ENCODE measurements around the gene CFB. TPM values are rescaled to one million over a fixed set of nuclear protein-coding genes. Genes with fewer than 3 reads are reported as not detected.
"Not testable (repeated sequence)": the region's sequence is repeated elsewhere in the genome, so short reads cannot be mapped to it uniquely, and the experiment has no call there.

Gene CFB
- total RNA-seq, 1 experiment from 2014 or later = 1.4 TPM

- H3K4me3 Mint-ChIP-seq = no peak overlapping the region
- ChIA-PET CTCF (no interaction called here), POLR2A (no interaction called here)
- H3K27me3 Mint-ChIP-seq (ENCODE audit: low read depth) = no peaks in the 10 kb centered on the region
- TF ChIP-seq, protein P1, sequence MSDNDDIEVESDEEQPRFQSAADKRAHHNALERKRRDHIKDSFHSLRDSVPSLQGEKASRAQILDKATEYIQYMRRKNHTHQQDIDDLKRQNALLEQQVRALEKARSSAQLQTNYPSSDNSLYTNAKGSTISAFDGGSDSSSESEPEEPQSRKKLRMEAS (CRISPR knock-in tag; IDR thresholded peaks at IDR 0.05) = no peak
- TF ChIP-seq IRF1 (CRISPR knock-in tag; IDR thresholded peaks at IDR 0.05) (no peak), RELA (CRISPR knock-in tag; IDR thresholded peaks at IDR 0.05; ENCODE audit: borderline replicate concordance) (no peak)
- no peak for ATAC-seq
- DNase-seq (ENCODE audit: low spot score) = no peak
- peaks cover 11% of the 10 kb centered on the region for H3K9me3 Mint-ChIP-seq
- peaks cover 14% of the 10 kb centered on the region for H3K36me3 Mint-ChIP-seq
- no peaks in the 10 kb centered on the region for H3K4me1 Mint-ChIP-seq
- H3K27ac Mint-ChIP-seq = no peak overlapping the region
These were observed 33.5 kb downstream of the CFB start for GRCh38 chr6:31979238-31979898.

DNA sequence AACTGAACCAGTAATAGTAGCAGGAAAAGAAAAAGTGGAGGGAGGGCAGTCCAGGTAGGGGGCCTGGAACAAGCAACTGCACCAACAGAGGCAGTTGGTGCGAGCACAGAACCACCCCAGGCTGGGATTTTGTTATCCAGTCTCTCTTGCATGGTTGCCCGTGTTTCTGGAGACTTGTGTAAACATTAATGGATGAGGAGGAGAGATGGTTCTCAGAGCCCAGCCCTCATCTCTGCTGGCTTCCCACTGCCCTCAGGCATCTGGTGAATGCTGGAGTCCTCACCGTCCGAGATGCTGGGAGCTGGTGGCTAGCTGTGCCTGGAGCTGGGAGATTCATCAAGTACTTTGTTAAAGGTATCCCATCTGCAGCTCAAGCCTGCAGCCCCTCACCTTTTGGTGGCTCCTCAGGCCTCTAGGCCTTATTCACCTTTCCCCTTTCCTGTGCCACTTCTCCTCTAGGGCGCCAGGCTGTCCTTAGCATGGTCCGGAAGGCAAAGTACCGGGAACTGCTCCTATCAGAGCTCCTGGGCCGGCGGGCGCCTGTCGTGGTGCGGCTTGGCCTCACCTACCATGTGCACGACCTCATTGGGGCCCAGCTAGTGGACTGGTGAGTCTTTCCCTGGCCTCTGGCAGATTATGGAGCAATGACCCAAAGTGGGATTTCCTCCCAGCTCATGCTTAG is 34.4 kb downstream of the CFB start:
- H3K36me3 Mint-ChIP-seq; H3K4me3 Mint-ChIP-seq; CTCF ChIA-PET; ATAC-seq; H3K27ac Mint-ChIP-seq; DNase-seq (ENCODE audit: low spot score); H3K27me3 Mint-ChIP-seq (ENCODE audit: low read depth); H3K9me3 Mint-ChIP-seq; POLR2A ChIA-PET; H3K4me1 Mint-ChIP-seq: not testable (repeated sequence)

- H3K36me3 Mint-ChIP-seq; H3K27ac Mint-ChIP-seq; H3K27me3 Mint-ChIP-seq (ENCODE audit: low read depth); H3K9me3 Mint-ChIP-seq; H3K4me3 Mint-ChIP-seq; CTCF ChIA-PET; H3K4me1 Mint-ChIP-seq; POLR2A ChIA-PET; ATAC-seq; DNase-seq (ENCODE audit: low spot score): not testable (repeated sequence)
These were observed 35.1 kb downstream of the CFB start for GRCh38 chr6:31980998-31981397.

- H3K4me1 Mint-ChIP-seq; ATAC-seq; H3K27ac Mint-ChIP-seq; DNase-seq (ENCODE audit: low spot score); H3K27me3 Mint-ChIP-seq (ENCODE audit: low read depth); CTCF ChIA-PET; POLR2A ChIA-PET; H3K36me3 Mint-ChIP-seq; H3K4me3 Mint-ChIP-seq; H3K9me3 Mint-ChIP-seq: not testable (repeated sequence)
These were observed 35.8 kb downstream of the CFB start, which contains the start of gene C4A for GRCh38 chr6:31981744-31982143. C4A (plus strand) TSS chr6:31982057; CDS start chr6:31982108, 51 bp downstream.

- H3K27me3 Mint-ChIP-seq (ENCODE audit: low read depth); POLR2A ChIA-PET; H3K9me3 Mint-ChIP-seq; H3K36me3 Mint-ChIP-seq; H3K4me1 Mint-ChIP-seq; H3K27ac Mint-ChIP-seq; H3K4me3 Mint-ChIP-seq; CTCF ChIA-PET; DNase-seq (ENCODE audit: low spot score): not testable (repeated sequence)
- peak; percentile 78 for ATAC-seq
These were observed 43.5 kb downstream of the CFB start for GRCh38 chr6:31989363-31989762.

DNA sequence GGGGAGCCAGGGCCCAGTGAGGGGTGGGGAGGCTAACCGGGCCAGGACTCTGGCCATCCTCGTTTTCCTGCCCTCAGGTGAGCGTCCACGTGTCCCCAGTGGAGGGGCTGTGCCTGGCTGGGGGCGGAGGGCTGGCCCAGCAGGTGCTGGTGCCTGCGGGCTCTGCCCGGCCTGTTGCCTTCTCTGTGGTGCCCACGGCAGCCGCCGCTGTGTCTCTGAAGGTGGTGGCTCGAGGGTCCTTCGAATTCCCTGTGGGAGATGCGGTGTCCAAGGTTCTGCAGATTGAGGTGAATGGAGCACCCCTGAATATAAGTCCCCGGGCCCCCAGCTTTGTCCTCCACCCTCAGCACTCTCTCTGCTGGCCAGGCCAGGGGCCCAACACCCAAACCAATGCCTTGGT is 48.5 kb downstream of the CFB start:
- DNase-seq (ENCODE audit: low spot score); H3K9me3 Mint-ChIP-seq; H3K27me3 Mint-ChIP-seq (ENCODE audit: low read depth); H3K4me1 Mint-ChIP-seq; H3K4me3 Mint-ChIP-seq; CTCF ChIA-PET; ATAC-seq; H3K36me3 Mint-ChIP-seq; H3K27ac Mint-ChIP-seq; POLR2A ChIA-PET: not testable (repeated sequence)

- DNase-seq (ENCODE audit: low spot score); H3K9me3 Mint-ChIP-seq; H3K27ac Mint-ChIP-seq; ATAC-seq; CTCF ChIA-PET; H3K27me3 Mint-ChIP-seq (ENCODE audit: low read depth); H3K36me3 Mint-ChIP-seq; POLR2A ChIA-PET; H3K4me1 Mint-ChIP-seq; H3K4me3 Mint-ChIP-seq: not testable (repeated sequence)
These were observed 50.5 kb downstream of the CFB start for GRCh38 chr6:31996385-31996784.

Small RNA genes lying within 50 kb of the gene (microRNA-seq; reads per million reads assigned to microRNA genes)
- gene MIR1236 (ENCODE audit: borderline number of aligned reads) = 1.4 reads per million

Other genes with a start within 250 kb of the CFB start
- gene ABHD16A, start 242.8 kb upstream of the CFB start, total RNA-seq (2021) = 28.6 to 30.3 TPM (median 29.8 TPM) in 3 replicates
- not detected in 3 replicates for gene LY6G6F, start 239.2 kb upstream of the CFB start, total RNA-seq (2021)
- not detected in 3 replicates for gene LY6G6D, start 230.7 kb upstream of the CFB start, total RNA-seq (2021)
- 0.21 to 0.35 TPM in 2 of 3 replicates, not detected in the other for gene LY6G6C, start 224.3 kb upstream of the CFB start, total RNA-seq (2021)
- gene MPIG6B, start 222.7 kb upstream of the CFB start, total RNA-seq (2021) = 0.09 to 0.11 TPM (median 0.11 TPM) in 3 replicates
- gene DDAH2, start 216.8 kb upstream of the CFB start, total RNA-seq (2021) = 62.2 to 67.3 TPM (median 65.8 TPM) in 3 replicates
- gene CLIC1, start 209.6 kb upstream of the CFB start, total RNA-seq (2021) = 229 to 244 TPM (median 230 TPM) in 3 replicates
- gene MSH5, start 206.1 kb upstream of the CFB start, total RNA-seq (2021) = 43.1 to 62.3 TPM (median 56.1 TPM) in 3 replicates
- gene SAPCD1, start 183.4 kb upstream of the CFB start, total RNA-seq (2021) = 13.3 to 16.9 TPM (median 13.7 TPM) in 3 replicates
- 1.2 to 1.8 TPM (median 1.4 TPM) in 3 replicates for gene VWA7, start 168.8 kb upstream of the CFB start, total RNA-seq (2021)
- gene VARS1, start 150.3 kb upstream of the CFB start, total RNA-seq (2021) = 147 to 177 TPM (median 161 TPM) in 3 replicates
- 104 to 121 TPM (median 119 TPM) in 3 replicates for gene LSM2, start 139.1 kb upstream of the CFB start, total RNA-seq (2021)
- gene HSPA1L, start 130.8 kb upstream of the CFB start, total RNA-seq (2021) = 1.2 to 2.1 TPM (median 1.9 TPM) in 3 replicates
- gene HSPA1A, start 130.6 kb upstream of the CFB start, total RNA-seq (2021) = 57.2 to 80.1 TPM (median 75.8 TPM) in 3 replicates
- 75.3 to 105 TPM (median 96.4 TPM) in 3 replicates for gene HSPA1B, start 118.4 kb upstream of the CFB start, total RNA-seq (2021)
- gene NEU1, start 83.3 kb upstream of the CFB start, total RNA-seq (2021) = 42.6 to 44.8 TPM (median 42.8 TPM) in 3 replicates
- gene SLC44A4, start 67.1 kb upstream of the CFB start, total RNA-seq (2021) = 3.1 to 3.5 TPM (median 3.5 TPM) in 3 replicates
- 137 to 169 TPM (median 168 TPM) in 3 replicates for gene EHMT2, start 48.4 kb upstream of the CFB start, total RNA-seq (2021)
- 24.0 to 46.2 TPM (median 44.1 TPM) in 3 replicates for gene ZBTB12, start 44.0 kb upstream of the CFB start, total RNA-seq (2021)
- 1.3 TPM in 3 replicates for gene C2, start 18.4 kb upstream of the CFB start, total RNA-seq (2021)
- gene NELFE, start 12.9 kb downstream of the CFB start, total RNA-seq (2021) = 73.8 to 88.7 TPM (median 79.0 TPM) in 3 replicates
- 80.0 to 84.0 TPM (median 81.8 TPM) in 3 replicates for gene SKIC2, start 13.1 kb downstream of the CFB start, total RNA-seq (2021)
- gene DXO, start 26.0 kb downstream of the CFB start, total RNA-seq (2021) = 13.8 to 16.5 TPM (median 15.7 TPM) in 3 replicates
- 3.8 to 5.2 TPM (median 4.2 TPM) in 3 replicates for gene C4A, start 36.0 kb downstream of the CFB start, total RNA-seq (2021)
- 3.7 to 5.1 TPM (median 5.0 TPM) in 3 replicates for gene C4B, start 68.7 kb downstream of the CFB start, total RNA-seq (2021)
- gene CYP21A2, start 92.3 kb downstream of the CFB start, total RNA-seq (2021) = 1.2 to 1.5 TPM (median 1.4 TPM) in 3 replicates
- gene TNXB, start 163.2 kb downstream of the CFB start, total RNA-seq (2021) = 6.4 to 10.9 TPM (median 9.0 TPM) in 3 replicates
- 46.1 to 49.1 TPM (median 47.5 TPM) in 3 replicates for gene ATF6B, start 182.2 kb downstream of the CFB start, total RNA-seq (2021)
- gene FKBPL, start 184.2 kb downstream of the CFB start, total RNA-seq (2021) = 8.2 to 9.0 TPM (median 8.4 TPM) in 3 replicates
- 1.4 to 2.2 TPM (median 1.6 TPM) in 3 replicates for gene PRRT1, start 205.8 kb downstream of the CFB start, total RNA-seq (2021)
- 30.0 to 33.8 TPM (median 31.6 TPM) in 3 replicates for gene PPT2, start 208.0 kb downstream of the CFB start, total RNA-seq (2021)
- gene EGFL8, start 218.5 kb downstream of the CFB start, total RNA-seq (2021) = 15.7 to 17.5 TPM (median 17.4 TPM) in 3 replicates
- gene AGPAT1, start 230.0 kb downstream of the CFB start, total RNA-seq (2021) = 84.5 to 88.9 TPM (median 87.5 TPM) in 3 replicates
- 108 to 114 TPM (median 111 TPM) in 3 replicates for gene RNF5, start 232.3 kb downstream of the CFB start, total RNA-seq (2021)
- 17.7 to 20.0 TPM (median 18.1 TPM) in 3 replicates for gene AGER, start 238.2 kb downstream of the CFB start, total RNA-seq (2021)
- gene PBX2, start 244.1 kb downstream of the CFB start, total RNA-seq (2021) = 130 to 165 TPM (median 150 TPM) in 3 replicates
- gene GPSM3, start 246.5 kb downstream of the CFB start, total RNA-seq (2021) = 10.0 to 14.0 TPM (median 13.1 TPM) in 3 replicates